Measurements from ENCODE around the gene PANX2. TPM values are rescaled to one million over a fixed set of nuclear protein-coding genes. Genes with fewer than 3 reads are reported as not detected.

Gene PANX2
- total and polyA plus RNA-seq, 2 of the 13 experiments (the other 11 are each of a cell fraction or from before 2014, with no cell fraction given): 0.15 to 1.1 TPM

- TF ChIP-seq ZFP82 (CRISPR knock-in tag; IDR thresholded peaks at IDR 0.05; ENCODE audit: borderline replicate concordance) (no peak), SNAPC4 (CRISPR knock-in tag; IDR thresholded peaks at IDR 0.05) (no peak), ZFY (CRISPR knock-in tag; IDR thresholded peaks at IDR 0.05) (peak; percentile 54; the same call in 1 of the 2 replicates), SP4 (CRISPR knock-in tag; IDR thresholded peaks at IDR 0.05) (no peak), BCL6 (CRISPR knock-in tag; IDR thresholded peaks at IDR 0.05) (0 out of 2 replicates have a peak, but pooled peaks have one; percentile 14), ZBTB37 (CRISPR knock-in tag; IDR thresholded peaks at IDR 0.05) (no peak), ZBTB1 (CRISPR knock-in tag; IDR thresholded peaks at IDR 0.05; ENCODE audit: borderline replicate concordance) (no peak), AGO1 (IDR thresholded peaks at IDR 0.05; ENCODE audit: low read depth, low read length, poor library complexity, severe bottlenecking) (no peak), THYN1 (CRISPR knock-in tag; IDR thresholded peaks at IDR 0.05; ENCODE audit: borderline replicate concordance, low read depth) (0 out of 2 replicates have a peak, but pooled peaks have one; percentile 46), TAF15 (IDR thresholded peaks at IDR 0.05; ENCODE audit: low read depth, low read length, poor library complexity, severe bottlenecking) (no peak), ZSCAN20 (CRISPR knock-in tag; IDR thresholded peaks at IDR 0.05; ENCODE audit: borderline replicate concordance) (no peak), MAF1 (CRISPR knock-in tag; IDR thresholded peaks at IDR 0.05; ENCODE audit: borderline replicate concordance) (no peak), ZNF550 (CRISPR knock-in tag; IDR thresholded peaks at IDR 0.05; ENCODE audit: borderline replicate concordance) (no peak), FOXA1 (IDR thresholded peaks at IDR 0.05) (no peak), FOXA1 (CRISPR knock-in tag; IDR thresholded peaks at IDR 0.05) (no peak), PCBP1 (IDR thresholded peaks at IDR 0.05; ENCODE audit: borderline replicate concordance, low read depth, low read length) (0 out of 2 replicates have a peak, but pooled peaks have one; percentile 32), ZBTB34 (CRISPR knock-in tag; IDR thresholded peaks at IDR 0.05) (peak; percentile 66), NFYB (CRISPR knock-in tag; IDR thresholded peaks at IDR 0.05) (no peak)
- TF ChIP-seq, protein P1, sequence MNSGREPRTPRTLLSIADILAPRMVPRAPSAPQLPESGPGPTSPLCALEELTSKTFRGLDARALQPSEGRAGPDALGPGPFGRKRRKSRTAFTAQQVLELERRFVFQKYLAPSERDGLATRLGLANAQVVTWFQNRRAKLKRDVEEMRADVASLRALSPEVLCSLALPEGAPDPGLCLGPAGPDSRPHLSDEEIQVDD (CRISPR knock-in tag; IDR thresholded peaks at IDR 0.05; ENCODE audit: borderline replicate concordance): no peak
- TF ChIP-seq, protein P2, sequence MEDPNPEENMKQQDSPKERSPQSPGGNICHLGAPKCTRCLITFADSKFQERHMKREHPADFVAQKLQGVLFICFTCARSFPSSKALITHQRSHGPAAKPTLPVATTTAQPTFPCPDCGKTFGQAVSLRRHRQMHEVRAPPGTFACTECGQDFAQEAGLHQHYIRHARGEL (CRISPR knock-in tag; IDR thresholded peaks at IDR 0.05): no peak
These were observed 24.7 kb upstream of the PANX2 start (continued) for GRCh38 chr22:50145721-50146438.

Measured in HepG2 (cell line).